GM18502 (cell line): ENCODE data around the gene PRKAG1.
"Not testable (repeated sequence)": the region's sequence is repeated elsewhere in the genome, so short reads cannot be mapped to it uniquely, and the experiment has no call there.

Experiments used
- ATAC-seq: cut with Tn5 transposase; IDR thresholded peaks from one replicate; pipeline ENCODE4 v1.9.1; 2021; ENCODE audit warnings: mild to moderate bottlenecking; ENCODE audit not compliant: unreplicated experiment, poor library complexity

The PRKAG1 gene

DNA sequence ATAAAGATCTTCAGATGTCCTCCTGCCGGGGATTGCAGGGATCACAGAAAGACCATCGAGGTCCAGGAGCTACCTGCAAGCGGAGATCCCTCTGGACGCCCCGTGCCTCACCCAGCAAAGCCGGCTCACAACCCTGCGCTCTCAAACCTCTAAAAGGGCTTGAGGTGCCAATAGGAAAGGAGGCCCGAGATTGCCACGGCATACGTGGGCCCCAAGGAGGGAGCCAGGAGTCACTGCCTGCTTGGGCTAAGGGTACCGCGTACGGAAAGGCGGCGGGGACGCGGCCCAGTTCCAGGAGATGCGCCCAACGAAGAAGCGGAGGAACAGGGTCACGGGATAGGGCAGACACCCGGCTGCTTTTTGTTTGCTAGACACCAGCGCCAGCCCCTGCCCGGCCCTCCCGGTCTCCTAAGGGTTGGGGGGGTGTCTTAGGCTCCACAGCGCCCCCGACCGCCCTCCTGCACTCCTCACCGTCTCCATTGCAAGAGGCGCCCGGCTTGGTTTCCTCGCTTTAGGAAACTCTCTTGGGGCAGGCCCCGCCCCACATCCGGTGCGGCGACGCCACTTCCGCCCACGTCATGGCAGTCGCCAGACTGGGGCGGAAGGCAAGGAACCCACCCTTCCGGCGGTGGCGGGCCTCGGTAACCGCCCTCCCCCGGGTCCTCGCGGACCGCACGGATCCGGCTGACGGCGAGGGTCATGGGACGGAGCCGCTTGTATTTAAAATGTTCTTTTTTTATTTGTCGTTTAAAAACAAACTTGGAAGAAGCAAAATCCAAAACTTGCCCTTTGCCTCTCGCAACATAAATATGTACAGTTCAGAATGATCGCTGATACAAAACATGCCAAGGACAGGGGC is at the start of gene PRKAG1:
Gene PRKAG1, minus strand, starts transcription at position 516 of the 859 bp plus-strand sequence. Its CDS starts 36 bp downstream, at position 480.
- ATAC-seq = peak; percentile 88

DNA sequence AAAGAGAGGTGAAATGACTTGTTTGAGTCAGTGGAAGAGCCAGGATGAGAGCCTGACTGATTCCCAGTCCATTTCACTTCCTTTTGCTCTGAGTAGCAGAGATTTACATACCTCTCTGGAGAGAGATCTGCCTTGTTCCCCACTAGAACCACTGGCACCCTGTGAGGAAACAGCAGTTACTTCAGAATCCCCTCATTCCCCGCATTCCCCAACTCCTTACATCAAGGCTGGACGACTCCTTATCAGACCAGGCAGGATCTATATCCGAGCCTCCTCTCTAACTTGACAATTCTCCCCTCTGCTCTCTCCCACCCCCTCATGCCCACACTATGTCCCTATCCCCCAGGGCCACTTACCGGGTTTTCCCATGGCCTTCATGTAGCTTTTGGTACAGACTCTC is 47.5 kb upstream of the PRKAG1 start:
- ATAC-seq = no peak

DNA sequence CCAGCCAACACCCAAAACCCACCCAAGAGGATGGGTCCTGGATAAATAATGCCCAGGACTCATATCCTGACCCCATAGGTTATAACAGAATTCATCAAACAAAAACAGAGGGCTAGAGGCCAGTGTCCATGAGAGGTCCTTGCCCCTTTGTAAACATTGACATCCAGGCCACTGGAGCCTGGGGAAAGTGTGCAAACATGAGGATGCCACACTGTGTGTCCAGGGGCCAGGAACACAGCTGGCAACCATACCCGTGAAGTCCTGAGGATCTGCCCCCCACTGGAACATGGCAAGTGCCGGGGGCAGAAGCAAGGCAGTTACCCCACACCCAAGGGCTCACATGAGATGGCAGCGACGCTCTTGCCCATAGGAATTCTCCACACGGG is 46.2 kb upstream of the PRKAG1 start:
- ATAC-seq = no peak

DNA sequence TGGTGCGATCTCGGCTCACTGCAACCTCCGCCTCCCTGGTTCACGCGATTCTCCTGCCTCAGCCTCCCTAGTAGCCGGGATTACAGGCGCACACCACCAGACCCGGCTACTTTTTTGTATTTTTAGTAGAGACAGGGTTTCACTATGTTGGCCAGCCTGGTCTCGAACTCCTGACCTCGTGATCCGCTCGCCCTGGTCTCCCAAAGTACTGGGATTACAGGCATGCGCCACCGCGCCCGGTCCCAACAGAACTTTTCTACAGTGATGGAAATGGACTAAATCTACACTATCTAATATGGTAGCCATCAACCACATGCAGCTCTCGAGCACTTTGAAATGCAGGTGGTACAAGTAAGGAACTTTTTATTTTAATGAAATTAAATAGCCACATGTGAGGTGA is 43.3 kb upstream of the PRKAG1 start:
- ATAC-seq = not testable (repeated sequence)

DNA sequence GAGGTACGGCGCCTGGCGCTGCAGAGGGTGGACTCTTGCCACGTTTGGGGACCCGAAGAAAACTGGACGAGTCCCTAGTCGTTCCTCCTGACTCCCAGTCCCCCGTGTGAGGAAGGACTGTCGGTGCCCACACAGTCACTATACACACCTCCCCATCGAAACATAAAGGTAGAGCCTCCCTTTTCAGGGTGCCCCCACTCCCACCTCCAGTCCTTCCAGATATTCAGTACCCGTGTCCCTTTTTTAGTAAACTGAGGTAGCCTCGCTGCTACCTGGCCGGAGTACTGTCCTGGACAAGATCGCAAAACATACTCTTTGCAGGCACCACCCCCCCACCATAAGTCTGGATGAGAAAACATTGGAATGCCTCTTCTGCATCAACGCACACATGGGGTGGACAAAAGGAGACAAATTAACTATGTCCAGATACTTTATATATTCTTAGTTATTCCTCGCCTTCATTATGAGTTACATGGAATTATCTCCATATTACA is 42.6 kb upstream of the PRKAG1 start:
- no peak for ATAC-seq

DNA sequence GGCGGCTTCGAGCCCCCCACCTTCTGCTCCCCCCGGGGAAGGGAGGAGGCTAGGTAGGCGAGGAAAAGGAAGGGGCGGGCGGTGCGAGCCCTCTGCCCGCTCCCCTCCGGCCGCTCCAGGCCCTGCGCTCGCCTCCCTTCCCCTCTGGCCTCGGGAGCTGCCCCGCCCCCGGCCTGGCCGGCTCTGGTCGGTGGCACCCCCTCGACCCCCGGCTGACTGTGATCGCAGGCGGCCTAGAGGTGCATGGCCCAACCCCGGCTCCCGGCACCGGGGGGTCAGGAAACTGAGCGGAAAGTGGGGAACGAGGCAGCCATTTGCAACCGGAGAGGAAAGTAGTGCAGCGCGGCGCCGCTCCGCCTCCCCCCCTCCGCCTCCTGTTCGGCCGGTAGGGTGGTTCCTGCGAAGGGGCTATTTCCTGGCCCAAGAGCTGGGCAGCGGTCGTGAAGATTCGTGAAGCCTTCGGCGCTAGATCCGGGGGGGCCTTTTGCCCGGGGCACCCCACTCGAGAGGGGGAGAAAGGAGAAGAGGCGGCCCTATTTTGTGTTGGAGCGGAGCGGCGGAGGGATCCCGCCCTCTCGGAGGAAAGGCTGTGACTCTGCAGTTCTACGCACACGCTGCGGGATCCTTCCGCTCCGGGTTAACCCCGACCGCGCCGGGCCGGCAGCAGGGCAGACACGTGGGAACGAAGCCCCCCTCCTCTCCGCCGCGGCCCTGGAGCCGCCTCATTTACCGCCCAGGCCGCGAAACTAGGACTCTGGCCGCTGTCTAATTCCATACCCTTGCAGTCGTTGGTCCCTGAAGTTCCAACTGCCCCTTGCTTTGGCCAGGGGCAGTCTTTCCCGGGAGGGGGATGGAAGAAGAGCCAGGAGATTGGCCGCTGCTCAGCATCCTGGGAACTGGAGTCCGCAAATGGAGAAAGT is 41.9 kb upstream of the PRKAG1 start, which contains the start of gene KMT2D:
Gene KMT2D, minus strand, starts transcription at position 558 of the 920 bp plus-strand sequence. CDS start 5,470 bp downstream, outside the sequence.
- ATAC-seq = peak; percentile 52

DNA sequence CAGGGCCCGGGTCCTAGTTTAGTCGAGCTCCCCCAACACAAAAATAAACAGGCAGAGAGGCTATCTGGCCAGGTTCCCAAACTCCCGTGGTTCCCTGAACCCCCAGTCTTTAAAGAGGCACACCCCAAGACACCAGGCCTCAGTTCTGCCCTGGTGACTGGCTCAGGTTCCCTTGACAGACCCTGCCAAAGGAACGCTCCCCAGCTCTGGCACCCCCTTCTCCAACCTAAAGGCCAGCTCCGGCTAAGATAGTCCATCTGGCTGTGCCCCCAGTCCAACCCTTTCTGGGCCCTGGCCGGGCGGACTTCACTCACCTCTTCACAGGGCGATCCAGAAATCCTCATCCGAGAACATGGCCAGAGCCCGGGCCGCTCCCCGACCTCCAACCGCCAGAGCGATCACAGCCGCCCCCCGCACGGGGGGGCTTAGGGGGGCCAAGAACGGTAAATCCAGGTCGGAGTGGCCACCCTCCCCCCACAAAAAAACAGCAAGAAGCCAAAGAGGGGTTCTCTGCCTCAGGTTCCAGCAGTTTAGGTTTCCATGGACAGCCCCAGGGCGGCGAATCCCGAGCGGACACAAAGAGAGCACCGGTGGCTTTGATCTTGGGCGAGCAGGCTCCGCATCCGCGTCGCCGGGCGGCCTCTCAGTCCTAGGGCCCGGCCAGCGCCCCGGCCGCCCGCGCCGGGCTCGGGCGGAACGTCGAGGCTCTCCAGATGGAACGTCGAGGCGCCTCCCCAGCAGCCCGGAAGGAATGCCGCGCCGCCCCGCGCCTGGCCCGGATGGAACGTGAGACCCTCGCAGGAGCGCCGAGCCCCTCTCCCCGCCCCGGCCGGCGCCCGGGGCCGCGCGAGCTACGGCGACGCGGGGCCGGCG is 41.0 kb upstream of the PRKAG1 start:
- peak; percentile 9 for ATAC-seq

DNA sequence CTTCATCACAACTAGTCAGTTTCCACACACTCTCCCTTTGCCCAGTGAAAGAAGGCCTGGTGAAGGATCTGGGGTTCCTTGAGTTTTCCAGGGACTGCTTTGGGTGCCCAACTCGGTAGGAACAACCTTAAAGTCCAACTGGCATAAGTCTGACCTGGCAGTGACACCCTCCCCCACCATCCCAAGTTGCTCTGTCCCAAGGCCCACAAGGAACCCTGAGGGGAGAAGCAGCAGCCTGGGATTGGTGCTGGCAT is 40.4 kb upstream of the PRKAG1 start:
- no peak for ATAC-seq

DNA sequence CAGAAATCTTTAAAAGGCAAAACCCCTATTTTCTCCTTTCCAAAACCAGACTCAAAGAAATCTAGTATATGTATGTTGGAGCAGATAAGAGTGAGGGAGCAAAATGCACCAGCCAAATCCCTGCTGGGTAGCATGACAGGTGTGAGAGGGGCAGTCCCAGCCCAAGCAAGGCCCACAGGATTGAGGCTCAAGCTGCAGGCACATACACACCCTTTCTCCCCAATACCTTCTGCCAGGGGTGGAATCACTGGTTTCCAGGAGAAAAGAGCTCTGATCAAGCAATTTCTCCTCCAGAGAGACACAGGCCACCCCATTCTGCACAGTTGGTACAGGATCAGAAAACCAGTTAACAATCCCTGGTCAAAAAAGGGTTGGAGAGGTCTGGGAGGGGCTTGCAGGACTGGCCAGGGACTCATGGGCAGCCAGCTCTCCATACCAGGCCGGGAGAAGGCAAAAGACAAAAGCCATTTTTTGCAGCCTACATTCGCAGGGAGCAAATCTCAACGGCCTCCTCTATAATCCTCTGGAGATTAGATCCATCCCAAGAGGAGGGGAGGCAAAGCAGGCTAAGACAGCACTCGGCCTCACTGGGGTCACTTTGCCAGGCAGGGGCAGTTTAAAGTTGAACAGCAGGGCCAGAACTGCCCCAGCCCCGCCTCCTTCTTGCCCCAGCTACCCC is 39.9 kb upstream of the PRKAG1 start:
- ATAC-seq = no peak

DNA sequence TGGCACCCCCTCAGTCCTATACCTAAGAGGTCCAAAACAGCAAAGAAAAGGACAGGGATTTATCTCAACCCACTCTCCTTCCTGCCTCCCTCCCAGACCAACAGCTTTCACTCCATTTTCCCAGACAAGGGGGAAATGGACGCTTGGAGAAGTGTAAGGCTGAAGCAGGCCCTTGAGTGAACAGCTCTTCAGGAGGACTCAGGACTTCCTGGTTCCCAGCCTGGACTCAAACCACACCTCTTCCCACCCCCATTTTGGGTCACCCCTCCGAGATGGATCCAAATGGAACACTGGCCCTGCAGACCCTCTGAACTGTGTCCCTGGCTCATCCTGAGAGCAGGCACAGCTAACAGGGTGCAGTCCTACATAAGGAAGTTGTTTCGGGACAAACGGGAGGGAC is 39.3 kb upstream of the PRKAG1 start:
- ATAC-seq = no peak

DNA sequence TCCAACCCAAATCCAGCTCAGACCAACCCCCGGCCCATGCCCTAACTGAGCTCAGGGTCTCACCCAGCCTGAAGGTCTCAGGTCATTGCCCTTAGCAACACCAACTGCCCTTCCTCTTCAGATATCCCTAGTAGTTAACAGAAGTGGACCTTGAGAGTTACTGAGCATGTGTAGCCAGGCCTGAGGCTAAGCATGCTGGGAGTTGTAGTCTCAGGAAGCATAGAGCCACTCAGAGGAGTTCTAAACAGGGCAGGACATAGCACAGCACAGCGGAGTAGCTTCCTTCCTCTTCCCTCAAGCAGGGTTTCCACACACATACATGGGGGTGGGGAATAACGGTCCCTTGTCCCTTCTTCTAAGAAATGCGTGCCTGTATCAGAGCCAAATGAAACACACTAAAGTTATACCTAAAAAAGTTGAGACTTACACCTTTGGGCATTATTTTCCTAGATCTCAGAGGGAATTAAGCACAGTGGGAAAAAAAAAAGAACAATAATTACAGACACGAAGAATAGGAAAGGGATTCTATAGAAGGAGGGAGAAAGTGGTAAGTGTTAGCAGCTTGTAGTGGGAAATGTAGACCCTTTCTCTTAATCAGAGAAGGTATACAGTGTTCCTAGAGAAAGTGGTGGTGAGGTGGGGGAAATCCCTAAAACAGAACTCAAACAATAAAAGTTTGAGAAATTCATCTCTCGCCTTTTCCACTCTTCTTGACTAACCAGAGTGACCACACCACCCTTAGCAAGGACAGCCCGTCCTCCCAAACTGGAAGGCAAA is 37.6 kb upstream of the PRKAG1 start:
- ATAC-seq = peak; percentile 70

DNA sequence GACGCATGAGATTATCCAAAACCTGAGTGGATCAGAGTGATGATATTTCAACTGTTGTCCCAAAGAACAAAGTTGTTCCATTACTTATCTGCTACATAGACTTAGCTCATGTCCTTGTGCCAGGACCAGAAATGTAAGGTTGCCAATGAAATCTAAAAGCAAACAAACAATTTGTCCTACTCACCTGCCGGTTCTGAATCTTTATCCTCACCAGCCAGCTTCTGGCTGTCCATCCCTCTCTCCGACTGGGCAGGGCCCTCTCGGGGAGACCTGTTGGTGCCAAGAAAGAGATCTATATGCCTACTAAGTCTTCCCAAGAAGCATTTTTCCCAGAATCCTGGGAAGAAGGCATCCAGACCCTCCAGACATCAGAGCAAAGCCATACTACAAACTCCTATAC is 36.5 kb upstream of the PRKAG1 start:
- no peak for ATAC-seq

DNA sequence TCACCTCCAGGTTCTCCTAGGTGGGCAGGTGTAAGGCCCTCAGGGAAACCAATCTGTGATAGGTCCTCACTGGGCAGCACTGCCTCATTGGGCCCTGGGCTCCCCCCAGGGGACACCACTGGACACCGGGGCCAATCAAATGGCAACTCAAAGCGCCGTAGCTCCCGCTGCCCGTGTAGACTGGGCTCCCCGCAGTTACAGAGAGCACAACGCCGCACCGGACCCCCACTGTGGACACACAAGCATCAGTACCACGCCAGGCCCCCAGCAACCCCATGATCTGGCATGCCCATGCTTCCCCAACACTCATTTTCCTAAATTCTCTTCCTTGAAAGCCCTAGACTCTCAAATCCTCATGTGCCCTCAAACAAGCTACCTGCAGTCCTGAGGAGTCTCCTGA is 35.9 kb upstream of the PRKAG1 start:
- ATAC-seq = no peak

DNA sequence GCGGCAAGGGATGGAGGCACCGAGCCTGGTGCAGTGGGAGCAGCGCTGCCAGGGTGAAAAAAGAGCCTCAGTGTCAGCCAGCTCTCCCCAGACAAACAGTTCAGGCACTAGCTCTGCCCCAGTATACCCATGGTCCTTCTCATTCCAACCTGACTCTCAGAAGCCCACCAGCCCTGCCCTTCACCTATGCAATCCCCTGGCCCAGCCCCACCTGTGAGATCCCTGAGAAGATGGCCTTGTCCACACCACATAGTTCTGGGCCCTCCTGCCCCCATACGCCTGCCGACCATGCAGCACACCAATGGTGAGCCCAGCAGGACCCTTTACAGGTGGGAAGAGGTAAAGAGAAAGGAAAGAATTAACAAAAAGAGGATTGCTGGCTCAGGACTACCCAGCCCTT is 35.5 kb upstream of the PRKAG1 start:
- ATAC-seq = no peak

DNA sequence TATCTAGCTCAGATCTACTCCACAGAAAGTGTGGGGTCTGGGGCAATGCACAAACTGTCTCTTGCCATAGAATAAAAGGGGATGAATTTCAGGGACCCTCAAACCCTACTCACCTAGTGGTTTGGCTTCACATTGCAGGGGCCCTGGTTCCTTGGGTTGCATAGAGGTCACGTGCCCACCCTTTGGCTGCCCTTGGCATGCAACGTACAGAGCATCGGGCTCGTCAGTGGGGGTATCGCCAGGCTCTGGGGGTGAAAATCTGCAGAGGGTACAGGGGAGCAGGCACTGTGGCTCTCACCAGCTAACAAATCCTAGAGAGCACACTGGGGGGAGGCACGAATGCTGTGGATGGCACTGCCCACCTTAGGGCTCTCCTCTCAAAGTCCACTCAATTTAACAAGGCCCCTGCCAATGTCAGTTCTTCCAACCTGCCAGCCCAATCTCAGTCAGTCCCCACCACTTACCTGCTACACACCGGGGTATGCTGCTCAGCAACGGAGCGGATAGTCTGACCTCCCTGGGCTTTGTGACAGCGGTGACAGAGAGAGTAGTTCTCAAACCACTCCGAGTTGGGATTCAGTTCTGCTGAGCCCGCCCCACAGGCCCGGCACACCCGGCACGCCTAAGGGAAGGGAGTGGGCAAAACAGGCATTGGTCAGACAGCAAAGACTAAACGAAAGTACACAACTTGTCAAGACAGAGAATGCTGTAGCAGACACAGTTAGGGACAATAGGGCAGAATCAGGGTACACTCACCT is 34.1 kb upstream of the PRKAG1 start:
- no peak for ATAC-seq

DNA sequence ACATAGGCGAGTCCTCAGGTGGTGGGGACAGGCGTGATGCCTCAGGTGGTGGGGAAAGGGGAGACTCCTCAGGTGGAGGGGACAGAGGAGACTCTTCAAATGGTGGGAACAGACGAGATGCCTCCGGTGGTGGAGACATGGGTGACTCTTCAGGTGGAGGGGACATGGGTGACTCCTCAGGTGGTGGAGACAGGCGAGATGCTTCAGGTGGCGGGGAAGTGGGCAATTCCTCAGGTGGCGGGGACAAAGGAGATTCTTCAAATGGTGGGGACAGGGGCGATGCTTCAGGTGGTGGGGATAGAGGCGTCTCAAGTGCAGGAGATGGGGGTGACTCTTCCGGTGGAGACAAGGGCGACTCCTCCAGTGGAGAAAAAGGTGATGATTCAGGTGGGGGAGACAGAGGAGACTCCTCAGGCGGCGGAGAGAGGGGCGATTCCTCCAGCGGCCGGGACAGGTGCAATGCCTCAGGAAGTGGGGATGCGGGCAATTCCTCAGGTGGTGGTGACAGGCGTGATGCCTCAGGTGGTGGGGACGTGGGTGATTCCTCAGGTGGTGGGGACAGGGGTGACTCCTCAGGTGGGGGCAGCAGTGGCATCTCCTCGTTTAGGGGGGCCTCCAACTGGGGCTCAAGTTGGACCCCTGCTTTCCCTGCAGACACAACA is 33.3 kb upstream of the PRKAG1 start:
- no peak for ATAC-seq

DNA sequence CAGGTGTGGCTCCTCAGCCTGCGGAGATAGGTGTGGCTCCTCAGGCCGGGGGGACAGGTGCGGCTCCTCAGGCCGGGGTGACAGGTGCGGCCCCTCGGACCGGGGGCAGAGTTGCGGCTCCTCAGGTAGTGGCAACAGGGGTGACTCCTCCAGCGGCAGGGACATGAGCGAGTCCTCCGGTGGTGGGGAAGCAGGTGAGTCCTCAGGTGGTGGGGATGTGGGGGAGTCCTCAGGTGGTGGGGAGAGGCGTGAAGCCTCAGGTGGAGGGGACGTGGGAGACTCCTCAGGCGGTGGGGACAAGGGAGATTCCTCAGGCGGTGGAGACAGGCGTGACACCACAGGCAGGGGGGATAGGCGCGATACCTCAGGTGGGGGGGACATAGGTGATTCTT is 32.8 kb upstream of the PRKAG1 start:
- ATAC-seq = no peak
